ENCODE data around the gene SLC39A3. TPM values are rescaled to one million over a fixed set of nuclear protein-coding genes. Genes with fewer than 3 reads are reported as not detected.

Gene SLC39A3
- total RNA-seq, 1 donor from 2014 or later = 52.2 TPM

DNA sequence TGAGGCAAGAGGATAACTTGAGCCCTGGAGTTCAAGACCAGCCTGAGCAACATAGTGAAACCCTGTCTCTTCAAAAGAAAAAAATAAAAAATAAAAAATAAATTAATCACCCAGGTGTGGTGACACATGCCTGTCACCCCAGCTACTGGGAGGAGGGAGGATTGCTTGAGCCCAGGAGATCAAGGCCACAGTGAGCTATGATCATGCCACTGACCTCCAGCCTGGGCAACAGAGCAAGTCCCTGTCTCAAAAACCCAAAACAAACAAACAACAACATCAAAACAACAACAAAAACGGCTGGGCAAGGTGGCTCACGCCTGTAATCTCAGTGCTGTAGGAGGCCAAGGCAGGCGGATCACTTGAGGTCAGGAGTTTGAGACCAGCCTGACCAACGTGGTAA lies 4.3 kb upstream of the SLC39A3 start:
- no peak overlapping the region for H3K4me3 Mint-ChIP-seq
- peaks cover 9% of the 10 kb centered on the region for H3K27me3 Mint-ChIP-seq
- no peaks in the 10 kb centered on the region for H3K36me3 Mint-ChIP-seq (ENCODE audit: low read depth)
- peaks cover 8% of the 10 kb centered on the region for H3K4me1 Mint-ChIP-seq
- no peak overlapping the region for H3K27ac Mint-ChIP-seq
- no peaks in the 10 kb centered on the region for H3K9me3 Mint-ChIP-seq
- intact Hi-C loops (cut with micrococcal nuclease) = no loop called here
- no peak for DNase-seq

DNA sequence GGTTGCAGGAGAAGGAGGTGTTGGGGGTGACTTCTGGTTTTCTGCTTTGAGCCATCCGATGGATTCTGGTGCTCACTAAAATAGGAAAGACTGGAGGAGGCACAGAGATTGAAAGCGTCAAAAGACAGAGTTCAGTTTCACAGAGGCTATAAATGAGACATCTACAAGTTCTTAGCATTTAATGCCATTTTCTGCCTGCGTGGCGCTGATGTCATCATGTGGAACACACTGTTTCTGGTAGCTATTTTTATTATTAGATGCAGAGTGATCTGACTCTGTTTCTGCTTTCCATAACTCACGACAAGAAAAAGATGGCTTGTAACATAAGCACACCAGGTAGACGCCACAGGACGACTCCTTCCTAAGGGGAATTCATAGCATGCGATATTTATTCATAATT lies 3.3 kb upstream of the SLC39A3 start:
- Mint-ChIP-seq H3K9me3 (no peaks in the 10 kb centered on the region), H3K27ac (no peak overlapping the region), H3K27me3 (peaks cover 9% of the 10 kb centered on the region), H3K4me1 (peaks cover 14% of the 10 kb centered on the region), H3K36me3 (ENCODE audit: low read depth) (peaks cover 5% of the 10 kb centered on the region), H3K4me3 (no peak overlapping the region)
- DNase-seq = no peak
- intact Hi-C loops (cut with micrococcal nuclease) = no loop called here

DNA sequence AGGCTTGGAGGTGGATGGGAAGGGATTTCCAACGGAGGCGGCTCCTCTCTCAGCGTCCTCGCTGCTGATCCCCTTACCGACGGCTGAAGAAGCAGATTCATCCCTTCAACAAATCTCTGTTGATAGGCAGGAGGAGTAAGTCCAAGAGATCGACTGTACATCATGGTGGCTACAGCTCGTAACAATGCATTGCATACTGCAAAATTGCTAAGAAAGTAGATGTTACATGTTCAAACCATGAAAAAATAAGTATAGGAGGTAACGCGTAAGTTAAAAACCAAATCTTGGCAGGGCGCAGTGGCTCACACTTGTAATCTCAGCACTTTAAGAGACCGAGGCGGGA lies 468 bp upstream of the SLC39A3 start:
- intact Hi-C loops (cut with micrococcal nuclease) = loop anchor here (2.0 kb wide), 1 partner anchor 43 kb away; the partner anchor contains the start of gene SGTA
- H3K36me3 Mint-ChIP-seq (ENCODE audit: low read depth) = peaks cover 27% of the 10 kb centered on the region

DNA sequence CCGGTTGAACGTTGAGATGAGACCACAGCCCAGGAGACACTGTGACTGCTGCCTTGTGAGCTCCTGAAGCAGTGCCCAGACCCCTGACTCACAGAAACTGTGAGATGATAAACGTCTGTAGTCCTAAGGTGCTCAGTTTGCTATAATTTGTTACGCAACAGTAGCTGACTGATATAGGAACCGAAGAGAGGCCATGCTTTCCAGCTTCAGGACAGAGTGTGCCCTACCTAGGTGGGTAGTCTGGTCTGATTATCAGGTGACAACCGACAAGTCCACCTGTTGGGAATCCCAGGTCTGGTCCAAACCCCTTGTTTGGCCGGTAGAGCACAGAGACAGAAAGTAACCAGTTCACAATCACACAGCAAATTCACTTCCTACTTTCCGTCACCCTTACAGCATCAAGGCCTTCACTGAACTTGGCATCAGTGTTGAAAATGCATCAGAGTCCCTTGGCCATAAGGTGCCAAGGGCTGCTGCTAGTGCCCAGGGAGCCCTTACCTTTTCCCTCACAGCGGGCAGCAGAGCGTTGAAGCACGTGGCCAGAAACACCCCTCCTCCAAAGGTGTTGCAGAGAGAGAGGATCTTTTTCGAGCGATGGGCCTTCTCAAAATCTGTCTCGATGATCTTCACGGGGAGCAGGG lies 3.1 kb downstream of the SLC39A3 start:
- no peak for DNase-seq

More for the DNA sequence above, 468 bp upstream of the SLC39A3 start:
- Mint-ChIP-seq H3K4me3 (peak overlapping the region; percentile 97), H3K4me1 (peaks cover 15% of the 10 kb centered on the region), H3K27ac (peak overlapping the region; percentile 43), H3K9me3 (no peaks in the 10 kb centered on the region), H3K27me3 (peaks cover 8% of the 10 kb centered on the region)
- no peak for DNase-seq

DNA sequence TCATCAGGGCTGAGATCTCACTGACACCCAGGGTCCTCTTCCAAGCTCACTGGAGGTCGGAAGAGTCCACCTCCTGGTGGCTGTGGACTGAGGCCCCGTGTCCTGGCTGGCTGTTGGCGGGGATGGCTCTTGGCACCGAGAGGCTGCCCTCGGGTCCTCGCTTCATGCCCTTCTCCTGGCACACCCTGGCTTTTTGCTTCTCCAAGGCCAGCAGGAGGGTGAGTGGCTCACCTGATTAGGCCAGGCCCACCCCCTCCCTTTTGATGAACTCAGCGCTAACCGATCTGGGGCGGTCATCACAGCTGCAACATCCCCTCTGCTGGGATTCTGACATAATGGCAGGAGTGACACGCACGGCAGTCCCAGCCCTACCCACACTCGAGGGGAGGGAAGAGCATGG lies 4.4 kb downstream of the SLC39A3 start:
- Mint-ChIP-seq H3K4me3 (no peak overlapping the region), H3K27ac (no peak overlapping the region), H3K9me3 (no peaks in the 10 kb centered on the region), H3K27me3 (no peaks in the 10 kb centered on the region), H3K36me3 (ENCODE audit: low read depth) (peaks cover 38% of the 10 kb centered on the region), H3K4me1 (peaks cover 14% of the 10 kb centered on the region)
- no peak for DNase-seq
- intact Hi-C loops (cut with micrococcal nuclease) = no loop called here

More for the DNA sequence above, 3.1 kb downstream of the SLC39A3 start:
- H3K4me3 Mint-ChIP-seq = no peak overlapping the region
- H3K27ac Mint-ChIP-seq = no peak overlapping the region
- H3K27me3 Mint-ChIP-seq = no peaks in the 10 kb centered on the region
- peaks cover 15% of the 10 kb centered on the region for H3K4me1 Mint-ChIP-seq
- intact Hi-C loops (cut with micrococcal nuclease) = no loop called here
- H3K36me3 Mint-ChIP-seq (ENCODE audit: low read depth) = peaks cover 38% of the 10 kb centered on the region
- no peaks in the 10 kb centered on the region for H3K9me3 Mint-ChIP-seq

DNA sequence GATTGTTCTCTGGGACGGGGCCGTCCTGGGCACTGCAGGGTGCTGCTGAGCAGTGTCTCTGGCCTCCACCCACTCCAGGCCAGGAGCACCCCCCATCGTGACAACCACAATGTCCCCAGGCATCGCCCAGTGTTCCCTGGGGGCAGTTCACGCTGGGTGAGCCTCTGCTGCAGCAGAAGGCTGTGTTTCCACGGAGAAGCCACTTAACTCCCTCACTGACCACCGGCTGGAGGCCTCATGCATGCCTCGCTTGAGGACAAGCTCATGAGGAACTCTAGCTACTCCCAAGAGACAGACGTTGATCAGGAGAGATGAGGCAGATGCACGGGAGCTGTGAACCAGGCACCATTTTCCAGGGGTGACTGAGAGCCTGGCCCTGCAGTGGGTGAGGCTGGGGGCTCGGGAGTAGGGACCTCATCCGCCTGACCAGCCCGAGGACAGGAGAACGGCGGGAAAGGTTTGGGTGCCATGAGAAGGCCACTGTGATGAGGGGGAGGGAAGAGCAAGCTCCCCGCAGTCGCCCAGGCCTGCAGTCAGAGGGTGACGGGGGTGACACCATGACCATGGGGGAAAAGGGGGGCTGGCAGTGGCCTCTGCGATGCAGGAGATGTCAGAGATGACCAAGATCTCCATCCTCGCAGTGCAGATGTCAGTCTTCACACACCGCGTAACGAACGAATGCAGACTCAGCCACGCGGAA lies 5.1 kb downstream of the SLC39A3 start:
- H3K4me3 Mint-ChIP-seq = no peak overlapping the region
- H3K9me3 Mint-ChIP-seq = no peaks in the 10 kb centered on the region
- H3K27ac Mint-ChIP-seq = no peak overlapping the region
- intact Hi-C loops (cut with micrococcal nuclease) = no loop called here
- H3K4me1 Mint-ChIP-seq = peaks cover 10% of the 10 kb centered on the region
- DNase-seq = no peak
- peaks cover 38% of the 10 kb centered on the region for H3K36me3 Mint-ChIP-seq (ENCODE audit: low read depth)
- H3K27me3 Mint-ChIP-seq = no peaks in the 10 kb centered on the region

DNA sequence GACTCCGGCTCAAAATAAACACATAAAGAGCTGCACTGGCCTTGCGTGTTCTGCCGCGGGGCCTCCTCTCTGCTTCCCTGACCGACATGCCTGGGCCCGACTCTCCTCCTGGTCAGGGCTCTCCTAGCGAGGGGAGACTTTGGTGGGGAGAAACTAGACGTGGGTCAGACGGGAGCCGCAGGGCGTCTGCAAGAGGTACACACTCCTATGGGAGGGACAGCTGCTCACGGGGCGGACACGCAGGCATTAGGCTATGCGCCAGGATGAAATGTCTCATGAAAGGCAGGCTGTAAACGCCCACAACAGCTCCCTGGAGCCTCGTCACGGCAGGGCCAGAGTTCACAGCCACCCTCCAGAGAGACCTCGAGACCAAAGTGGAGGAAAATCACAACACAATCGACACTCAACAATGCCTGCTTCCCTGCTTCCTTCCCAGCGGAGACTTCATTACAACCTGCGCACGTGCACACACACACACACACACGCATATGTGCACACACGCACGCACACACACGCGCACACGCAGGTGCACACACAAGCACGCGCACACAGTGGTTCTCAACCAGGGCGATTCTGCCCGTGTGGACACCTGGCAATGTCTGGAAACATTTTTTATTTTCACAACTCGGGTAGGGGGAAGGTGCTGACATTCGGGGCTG lies 5.8 kb downstream of the SLC39A3 start:
- no peak overlapping the region for H3K27ac Mint-ChIP-seq
- intact Hi-C loops (cut with micrococcal nuclease) = no loop called here
- DNase-seq = no peak
- H3K4me1 Mint-ChIP-seq = peaks cover 6% of the 10 kb centered on the region
- H3K9me3 Mint-ChIP-seq = no peaks in the 10 kb centered on the region
- H3K27me3 Mint-ChIP-seq = no peaks in the 10 kb centered on the region
- H3K36me3 Mint-ChIP-seq (ENCODE audit: low read depth) = peaks cover 37% of the 10 kb centered on the region
- no peak overlapping the region for H3K4me3 Mint-ChIP-seq

DNA sequence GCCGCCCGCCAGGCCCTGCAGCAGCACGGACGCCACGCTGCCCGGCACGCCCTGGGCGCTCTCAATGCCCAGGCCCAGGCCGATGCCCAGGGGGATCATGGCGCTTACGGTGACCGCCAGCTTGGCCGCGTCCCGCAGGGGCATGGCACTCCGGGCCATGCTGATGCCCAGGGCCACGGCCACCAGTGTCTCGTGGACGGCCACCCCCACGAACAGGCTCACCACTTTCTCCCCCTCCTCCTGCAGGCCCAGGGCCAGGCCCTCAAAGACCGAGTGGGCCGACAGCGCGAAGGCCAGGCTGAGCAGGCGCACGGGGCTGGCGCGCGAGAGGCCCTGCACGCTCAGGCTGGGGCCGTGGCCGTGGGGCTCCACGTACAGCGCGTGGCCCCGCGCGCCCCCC lies 6.9 kb downstream of the SLC39A3 start:
- H3K4me1 Mint-ChIP-seq = no peaks in the 10 kb centered on the region
- H3K4me3 Mint-ChIP-seq = no peak overlapping the region
- no peaks in the 10 kb centered on the region for H3K27me3 Mint-ChIP-seq
- DNase-seq = no peak
- H3K36me3 Mint-ChIP-seq (ENCODE audit: low read depth) = peaks cover 32% of the 10 kb centered on the region
- intact Hi-C loops (cut with micrococcal nuclease) = no loop called here
- H3K27ac Mint-ChIP-seq = no peak overlapping the region
- H3K9me3 Mint-ChIP-seq = no peaks in the 10 kb centered on the region

DNA sequence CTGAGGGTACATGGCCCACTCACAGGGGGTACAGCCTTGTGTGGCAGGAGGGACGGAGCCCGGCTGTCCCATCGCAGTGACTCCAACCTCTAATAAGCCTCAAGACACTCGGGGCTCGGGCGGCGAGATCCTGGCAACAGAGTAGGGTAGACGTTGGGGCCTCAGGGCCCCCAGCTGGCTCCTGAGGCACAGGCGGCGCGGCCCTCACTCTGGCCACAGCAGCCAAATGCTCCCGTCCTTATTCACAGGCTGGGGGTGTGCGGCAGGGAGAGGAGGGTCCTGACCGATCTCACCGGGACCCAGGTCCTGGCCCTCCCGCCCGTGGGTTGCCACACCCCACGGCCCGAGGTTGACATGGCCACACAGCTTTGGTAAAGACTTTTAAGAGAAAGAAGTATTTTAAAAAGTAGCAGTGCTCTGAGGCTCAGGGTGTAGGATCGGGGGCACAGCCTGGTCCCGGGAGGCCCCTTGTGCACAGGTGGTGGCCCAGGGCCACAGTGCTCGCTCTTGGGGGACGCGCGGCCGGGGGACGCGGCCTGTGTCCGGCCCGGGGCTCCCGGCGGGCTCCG lies 7.6 kb downstream of the SLC39A3 start:
- Mint-ChIP-seq H3K36me3 (ENCODE audit: low read depth) (peaks cover 29% of the 10 kb centered on the region), H3K4me1 (no peaks in the 10 kb centered on the region), H3K9me3 (no peaks in the 10 kb centered on the region), H3K27ac (no peak overlapping the region), H3K27me3 (no peaks in the 10 kb centered on the region), H3K4me3 (no peak overlapping the region)
- intact Hi-C loops (cut with micrococcal nuclease) = no loop called here
- DNase-seq = no peak

DNA sequence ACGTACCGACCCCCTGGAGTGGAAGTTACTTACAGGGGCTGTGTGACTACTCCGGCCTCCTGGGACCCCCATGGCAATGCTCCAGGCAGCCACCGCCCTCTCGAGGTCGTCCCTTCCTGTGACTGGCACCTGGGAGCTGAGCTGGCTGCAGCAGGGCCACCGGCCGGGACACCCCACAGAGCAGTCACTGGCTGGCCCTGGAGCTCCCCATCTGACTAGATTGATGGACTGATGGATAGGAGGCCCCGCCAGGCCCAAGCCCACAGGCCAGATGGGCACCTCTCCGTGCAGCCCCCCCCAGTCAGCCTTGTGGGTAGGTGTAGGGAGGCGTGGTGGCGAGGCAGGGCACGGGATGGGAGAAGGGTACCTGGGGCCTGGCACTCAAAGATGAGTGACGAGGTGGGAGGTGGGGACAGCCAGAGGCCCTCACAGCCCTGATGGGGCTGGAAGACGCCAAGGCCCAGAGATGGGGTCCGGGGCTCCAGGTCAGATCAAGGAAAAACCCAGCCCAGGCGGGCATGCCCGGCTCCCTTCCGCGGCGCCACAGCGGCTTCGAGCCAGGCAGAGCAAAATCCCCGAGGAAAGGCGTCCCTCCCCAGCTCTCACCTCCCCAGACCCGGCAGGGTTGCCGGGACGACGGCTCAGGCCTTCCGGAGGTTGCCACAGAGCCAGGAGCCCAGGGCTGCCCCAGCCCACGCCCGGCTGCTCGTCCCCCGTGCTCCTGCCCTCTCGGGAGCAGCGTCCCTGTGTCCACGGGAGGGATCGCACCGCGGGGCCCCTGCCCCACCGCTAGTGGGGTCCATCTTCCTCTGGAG lies 8.4 kb downstream of the SLC39A3 start:
- Mint-ChIP-seq H3K9me3 (no peaks in the 10 kb centered on the region), H3K27ac (no peak overlapping the region), H3K4me3 (no peak overlapping the region), H3K4me1 (no peaks in the 10 kb centered on the region), H3K27me3 (no peaks in the 10 kb centered on the region), H3K36me3 (ENCODE audit: low read depth) (peaks cover 21% of the 10 kb centered on the region)
- intact Hi-C loops (cut with micrococcal nuclease) = no loop called here
- DNase-seq = no peak

DNA sequence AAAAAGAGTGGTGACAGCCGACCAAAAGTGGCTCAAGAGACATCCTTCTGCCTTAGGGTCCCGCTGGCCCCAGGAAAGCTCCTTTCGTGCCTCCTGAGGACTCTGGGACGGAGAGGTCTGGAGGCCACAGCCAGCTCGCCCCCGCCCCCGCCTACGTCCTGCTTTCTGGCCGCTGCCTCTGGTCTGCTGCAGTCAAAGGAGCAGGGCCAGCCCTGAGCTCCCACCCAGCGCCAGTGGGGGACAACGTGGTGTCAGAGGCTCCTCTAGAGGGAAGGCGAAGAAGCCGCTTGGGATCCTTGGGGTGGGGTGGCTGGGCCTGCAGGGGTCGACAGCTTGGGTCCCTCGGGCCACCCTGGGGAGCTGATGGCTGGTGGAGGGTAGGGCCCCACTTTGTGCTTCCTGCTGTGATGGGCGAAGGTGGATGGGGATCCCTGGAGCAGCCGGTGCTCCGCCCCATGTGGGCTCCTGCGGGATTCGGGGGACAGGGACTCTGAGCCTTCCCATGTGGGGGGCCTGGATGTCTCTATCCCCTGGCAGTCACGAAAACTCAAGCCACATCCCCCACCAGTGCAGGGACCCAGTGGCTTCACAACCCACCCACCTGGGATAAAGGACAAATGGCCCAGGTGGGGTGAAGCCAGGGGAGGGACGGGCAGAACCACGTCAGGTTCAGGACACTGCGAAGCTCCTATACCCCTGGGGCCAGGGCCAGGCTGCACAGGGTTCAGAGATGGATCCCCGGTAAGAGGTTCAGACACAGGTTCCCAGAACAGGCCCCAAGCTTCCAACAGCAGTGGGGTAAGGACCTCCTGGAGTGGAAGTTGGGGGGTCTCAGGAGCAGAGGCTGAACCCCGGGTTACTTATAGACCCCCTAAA lies 9.6 kb downstream of the SLC39A3 start:
- Mint-ChIP-seq H3K27ac (no peak overlapping the region), H3K4me3 (no peak overlapping the region), H3K27me3 (peaks cover 3% of the 10 kb centered on the region), H3K9me3 (no peaks in the 10 kb centered on the region), H3K36me3 (ENCODE audit: low read depth) (peaks cover 11% of the 10 kb centered on the region), H3K4me1 (no peaks in the 10 kb centered on the region)
- DNase-seq = no peak
- intact Hi-C loops (cut with micrococcal nuclease) = no loop called here

DNA sequence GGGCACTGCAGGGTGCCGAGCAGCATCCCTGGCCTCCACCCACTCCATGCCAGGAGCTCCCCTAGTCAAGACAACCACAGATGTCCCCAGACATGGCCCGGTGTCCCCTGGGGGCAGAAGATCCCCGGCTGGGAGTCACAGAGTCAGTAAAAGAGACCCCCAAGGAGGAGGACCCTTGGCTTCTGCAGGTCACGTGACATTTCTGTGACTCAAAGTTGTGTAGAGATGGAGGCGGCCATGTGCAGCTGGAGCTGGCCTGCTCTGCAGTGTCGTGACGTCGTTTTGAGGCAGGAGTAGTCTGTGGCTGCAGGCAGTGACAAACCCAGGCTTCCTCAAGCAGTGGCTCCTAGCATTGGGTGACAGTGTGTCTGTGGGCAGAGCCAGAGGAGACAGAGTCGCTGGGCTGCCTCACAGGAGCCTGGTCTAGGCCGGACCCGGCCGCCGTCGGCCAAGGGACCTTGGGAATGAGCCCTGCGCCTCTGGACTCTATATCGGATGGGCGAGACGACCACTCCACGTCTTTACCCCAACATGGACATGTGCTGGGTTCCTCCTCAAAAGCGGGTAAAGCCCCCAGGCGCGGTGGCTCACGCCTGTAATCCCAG lies 10.9 kb downstream of the SLC39A3 start:
- H3K4me1 Mint-ChIP-seq = no peaks in the 10 kb centered on the region
- H3K36me3 Mint-ChIP-seq (ENCODE audit: low read depth) = peaks cover 3% of the 10 kb centered on the region
- intact Hi-C loops (cut with micrococcal nuclease) = no loop called here
- peaks cover 5% of the 10 kb centered on the region for H3K27me3 Mint-ChIP-seq
- no peak overlapping the region for H3K27ac Mint-ChIP-seq
- H3K9me3 Mint-ChIP-seq = no peaks in the 10 kb centered on the region
- DNase-seq = no peak
- no peak overlapping the region for H3K4me3 Mint-ChIP-seq

DNA sequence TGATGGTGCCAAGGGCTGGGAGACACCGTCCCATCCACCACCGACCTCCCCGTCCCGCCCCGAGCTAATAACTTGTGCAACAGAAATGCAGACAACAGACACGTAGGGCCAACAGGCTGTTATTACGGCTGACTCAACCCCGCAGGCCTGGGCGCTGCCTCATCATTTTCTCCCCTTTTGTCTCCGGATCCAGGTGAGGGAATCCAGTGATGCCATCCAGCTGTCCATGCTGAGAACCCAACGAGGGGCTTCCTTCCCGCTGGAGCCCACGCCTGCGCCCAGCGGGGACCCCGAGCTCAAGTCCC lies 12.2 kb downstream of the SLC39A3 start:
- H3K36me3 Mint-ChIP-seq (ENCODE audit: low read depth) = no peaks in the 10 kb centered on the region
- intact Hi-C loops (cut with micrococcal nuclease) = no loop called here
- no peaks in the 10 kb centered on the region for H3K4me1 Mint-ChIP-seq
- no peak overlapping the region for H3K4me3 Mint-ChIP-seq
- peaks cover 6% of the 10 kb centered on the region for H3K27me3 Mint-ChIP-seq
- DNase-seq = no peak
- H3K9me3 Mint-ChIP-seq = no peaks in the 10 kb centered on the region
- no peak overlapping the region for H3K27ac Mint-ChIP-seq

Measured in activated CD4-positive, alpha-beta T cell treated with anti-CD3 and anti-CD28 coated beads, Interleukin-2, amount 10 ng/mL, durations not matched to agents 24 days and 14 days (primary cell).